K562 (cell line): ENCODE measurements around the gene INKA2. TPM values are rescaled to one million over a fixed set of nuclear protein-coding genes. Genes with fewer than 3 reads are reported as not detected.

Experiments used
- CBX1 ChIP-seq: sonication (generic); IDR thresholded peaks from 2 replicates; pipeline ENCODE4 v1.6.1; 2016; ENCODE audit warnings: antibody characterized with exemption, low read depth, mild to moderate bottlenecking
- CREB3L1 ChIP-seq: fragments of 450-650 bp; IDR thresholded peaks from 2 replicates; pipeline ENCODE4 v1.6.1; 2014; ENCODE audit warnings: low read depth, mild to moderate bottlenecking, moderate library complexity, borderline replicate concordance
- CREB5 ChIP-seq: fragments of 250-450 bp; sonication (Bioruptor Pico); IDR thresholded peaks from 2 replicates; pipeline ENCODE4 v1.5.0; 2020; ENCODE audit warnings: mild to moderate bottlenecking
- EGR1 ChIP-seq: fragments of 450-650 bp; conservative IDR thresholded peaks from 2 replicates; pipeline ENCODE4 v1.6.1; 2017; ENCODE audit warnings: mild to moderate bottlenecking
- GMEB1 ChIP-seq: fragments of 250-450 bp; sonication (Bioruptor Pico); IDR thresholded peaks from 2 replicates; pipeline ENCODE4 v1.4.0; 2020; ENCODE audit warnings: mild to moderate bottlenecking
- HCFC1 ChIP-seq: IDR thresholded peaks from 2 replicates; pipeline ENCODE4 v1.6.1; 2012; ENCODE audit warnings: low read depth, low read length, improper control_type of control experiment
- MBD2 ChIP-seq: sonication (generic); IDR thresholded peaks from 2 replicates; pipeline ENCODE4 v1.6.1; 2016; ENCODE audit warnings: low read depth, borderline replicate concordance
- MEF2A ChIP-seq: IDR thresholded peaks from 2 replicates; pipeline ENCODE4 v1.6.1; 2011; ENCODE audit warnings: low read depth, mild to moderate bottlenecking, low read length, moderate library complexity; ENCODE audit not compliant: control insufficient read depth
- NFXL1 ChIP-seq: fragments of 450-650 bp; formaldehyde crosslinking; IDR thresholded peaks from 2 replicates; pipeline ENCODE4 v1.4.0; 2021; ENCODE audit warnings: mild to moderate bottlenecking
- NR2C1 ChIP-seq, 2 experiments: fragments of 450-650 bp; IDR thresholded peaks; 2 replicates each; pipeline ENCODE4 v1.6.1; 2017; ENCODE audit warnings: mild to moderate bottlenecking in 2 of 2, antibody characterized with exemption in 1 of 2, inconsistent platforms in 1 of 2, missing compliant biosample characterization in 1 of 2, missing genetic modification characterization in 1 of 2
- PRMT5 ChIP-seq: sonication (generic); formaldehyde crosslinking; IDR thresholded peaks from 2 replicates; pipeline ENCODE4 v1.5.0; 2020; ENCODE audit warnings: missing genetic modification reagents
- TCF7 ChIP-seq: sonication (generic); IDR thresholded peaks from 2 replicates; pipeline ENCODE4 v1.6.1; 2016; ENCODE audit warnings: antibody characterized with exemption, borderline replicate concordance
- U2AF2 ChIP-seq: fragments of 200-400 bp; formaldehyde crosslinking; optimal IDR thresholded peaks from 2 replicates; pipeline ENCODE3; 2017; ENCODE audit warnings: low read depth, mild to moderate bottlenecking, low read length
- ZBTB49 ChIP-seq: sonication (generic); formaldehyde crosslinking; IDR thresholded peaks from 2 replicates; pipeline ENCODE4 v1.8.0; 2022; ENCODE audit warnings: missing genetic modification reagents, mild to moderate bottlenecking, borderline replicate concordance
- ZNF347 ChIP-seq: fragments of 450-650 bp; formaldehyde crosslinking; IDR thresholded peaks from 2 replicates; pipeline ENCODE4 v1.4.0; 2020; ENCODE audit warnings: low read depth, mild to moderate bottlenecking, moderate library complexity
- polyA plus RNA-seq, 8 experiments: library from polyadenylated mRNA; depleted of rRNA in 4 of 8; stranded (reverse) in 5 of 8; unstranded in 3 of 8; fragments of >200 nt; fragmentation: Nextera tagmentation in 2 of 8; fragmentation: Illumina TruSeq in 1 of 8; extraction: Ambion mirVana in 2 of 8; extraction: Trizol in 1 of 8; gene quantifications; 2 replicates each; pipeline versions ENCODE4 v1.2.1 to v1.2.3, GENCODE V29; 2011 to 2014; ENCODE audit warnings: inconsistent platforms in 1 of 8, missing spikeins in 1 of 8
- total RNA-seq, 7 experiments: library from RNA; depleted of rRNA in 6 of 7; stranded (reverse); fragments of >200 nt in 6 of 7; fragmentation: Illumina TruSeq in 2 of 7; extraction: Trizol in 2 of 7; gene quantifications; 2 replicates each; pipeline versions ENCODE4 v1.2.1 to v1.2.3, GENCODE V29; 2011 to 2021; ENCODE audit warnings: low replicate concordance in 1 of 7
- TF ChIP-seq, protein P1 (sequence below): fragments of 450-650 bp; IDR thresholded peaks from 2 replicates; pipeline ENCODE4 v1.6.1; 2016; ENCODE audit warnings: mild to moderate bottlenecking
- TF ChIP-seq, protein P2 (sequence below): fragments of 250-450 bp; sonication (Bioruptor Pico); IDR thresholded peaks from 2 replicates; pipeline ENCODE4 v1.8.0; 2021; ENCODE audit warnings: moderate library complexity, mild to moderate bottlenecking, inconsistent platforms

INKA2 gene
- total and polyA plus RNA-seq, 9 of the 15 experiments (the other 6 are each of a cell fraction or from before 2014, with no cell fraction given): 0.04 to 1.4 (median 0.26) TPM; not detected in 1

DNA sequence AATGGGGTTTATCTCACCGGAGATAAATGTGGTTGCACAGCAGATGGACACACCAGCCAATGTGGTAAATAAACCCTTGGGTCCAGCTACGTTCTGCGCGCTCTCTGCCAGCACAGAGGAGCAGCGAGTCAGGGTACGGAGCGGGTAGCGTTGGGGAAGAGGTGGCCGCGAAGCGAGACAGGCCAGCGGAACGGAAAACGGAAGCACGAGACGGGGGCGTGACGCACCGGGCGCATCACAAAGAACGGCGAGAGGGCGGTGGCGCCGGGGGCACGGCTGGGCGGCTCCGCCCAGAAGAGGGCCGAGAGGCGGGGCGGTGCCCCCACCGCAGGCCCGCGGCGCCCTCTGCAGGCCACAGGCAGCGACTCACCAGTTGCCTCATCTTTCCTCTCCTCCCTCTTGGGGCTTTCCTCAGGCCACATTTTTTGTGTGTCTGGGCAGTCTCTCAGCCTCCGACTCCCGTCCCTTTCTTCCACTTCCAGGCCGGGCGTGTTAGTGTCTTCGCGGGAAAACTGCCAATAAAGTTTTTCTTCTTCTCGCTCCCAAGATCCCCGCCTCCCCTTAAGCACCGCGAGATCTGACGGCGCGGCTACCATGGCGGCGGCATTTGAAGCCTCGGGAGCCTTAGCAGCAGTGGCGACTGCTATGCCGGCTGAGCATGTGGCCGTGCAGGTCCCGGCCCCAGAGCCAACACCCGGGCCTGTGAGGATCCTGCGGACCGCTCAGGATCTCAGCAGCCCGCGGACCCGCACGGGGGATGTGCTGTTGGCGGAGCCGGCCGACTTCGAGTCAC is 16.3 kb upstream of the INKA2 start, which contains the start of gene DDX20 (continued):
- TF ChIP-seq CREB3L1 (peak; percentile 91), CREB5 (no peak), MBD2 (peak; percentile 61), EGR1 (no peak), HCFC1 (peak; percentile 75), CBX1 (peak; percentile 88; the same call in 1 of the 2 replicates), U2AF2 (no peak), NFXL1 (CRISPR knock-in tag) (no peak), GMEB1 (CRISPR knock-in tag) (peak; percentile 79), ZBTB49 (CRISPR knock-in tag) (no peak), PRMT5 (CRISPR knock-in tag) (no peak), NR2C1 (IDR thresholded peaks at IDR 0.05) (peak; percentile 73), NR2C1 (tag; IDR thresholded peaks at IDR 0.05) (peak; percentile 68), MEF2A (no peak), ZNF347 (CRISPR knock-in tag) (no peak), TCF7 (peak; percentile 40; the same call in 1 of the 2 replicates)
- TF ChIP-seq, protein P1, sequence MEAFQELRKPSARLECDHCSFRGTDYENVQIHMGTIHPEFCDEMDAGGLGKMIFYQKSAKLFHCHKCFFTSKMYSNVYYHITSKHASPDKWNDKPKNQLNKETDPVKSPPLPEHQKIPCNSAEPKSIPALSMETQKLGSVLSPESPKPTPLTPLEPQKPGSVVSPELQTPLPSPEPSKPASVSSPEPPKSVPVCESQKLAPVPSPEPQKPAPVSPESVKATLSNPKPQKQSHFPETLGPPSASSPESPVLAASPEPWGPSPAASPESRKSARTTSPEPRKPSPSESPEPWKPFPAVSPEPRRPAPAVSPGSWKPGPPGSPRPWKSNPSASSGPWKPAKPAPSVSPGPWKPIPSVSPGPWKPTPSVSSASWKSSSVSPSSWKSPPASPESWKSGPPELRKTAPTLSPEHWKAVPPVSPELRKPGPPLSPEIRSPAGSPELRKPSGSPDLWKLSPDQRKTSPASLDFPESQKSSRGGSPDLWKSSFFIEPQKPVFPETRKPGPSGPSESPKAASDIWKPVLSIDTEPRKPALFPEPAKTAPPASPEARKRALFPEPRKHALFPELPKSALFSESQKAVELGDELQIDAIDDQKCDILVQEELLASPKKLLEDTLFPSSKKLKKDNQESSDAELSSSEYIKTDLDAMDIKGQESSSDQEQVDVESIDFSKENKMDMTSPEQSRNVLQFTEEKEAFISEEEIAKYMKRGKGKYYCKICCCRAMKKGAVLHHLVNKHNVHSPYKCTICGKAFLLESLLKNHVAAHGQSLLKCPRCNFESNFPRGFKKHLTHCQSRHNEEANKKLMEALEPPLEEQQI: no peak; the same call in 1 of the 2 replicates
- TF ChIP-seq, protein P2, sequence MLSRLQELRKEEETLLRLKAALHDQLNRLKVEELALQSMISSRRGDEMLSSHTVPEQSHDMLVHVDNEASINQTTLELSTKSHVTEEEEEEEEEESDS: no peak
